ENCODE data around the gene CDH4.

CDH4 gene

GRCh38 chr20:61613917-61614705 is 362.1 kb downstream of the CDH4 start:
- in situ Hi-C loops (cut with HindIII; ENCODE audit: low sequenced_read_pairs) = no loop called here

- in situ Hi-C loops (cut with HindIII; ENCODE audit: low sequenced_read_pairs) = no loop called here
These were observed 362.6 kb downstream of the CDH4 start for GRCh38 chr20:61614706-61615100.

- in situ Hi-C loops (cut with HindIII; ENCODE audit: low sequenced_read_pairs) = no loop called here
These were observed 363.7 kb downstream of the CDH4 start for GRCh38 chr20:61615806-61616205.

- in situ Hi-C loops (cut with HindIII; ENCODE audit: low sequenced_read_pairs) = no loop called here
These were observed 367.7 kb downstream of the CDH4 start for GRCh38 chr20:61619751-61620150.

GRCh38 chr20:61620174-61620573 is 368.1 kb downstream of the CDH4 start:
- in situ Hi-C loops (cut with HindIII; ENCODE audit: low sequenced_read_pairs) = no loop called here

GRCh38 chr20:61621035-61621730 is 369.1 kb downstream of the CDH4 start:
- in situ Hi-C loops (cut with HindIII; ENCODE audit: low sequenced_read_pairs) = no loop called here

GRCh38 chr20:61621852-61622251 is 369.8 kb downstream of the CDH4 start:
- in situ Hi-C loops (cut with HindIII; ENCODE audit: low sequenced_read_pairs) = no loop called here

- in situ Hi-C loops (cut with HindIII; ENCODE audit: low sequenced_read_pairs) = no loop called here
These were observed 371.4 kb downstream of the CDH4 start for GRCh38 chr20:61623451-61623850.

- in situ Hi-C loops (cut with HindIII; ENCODE audit: low sequenced_read_pairs) = loop anchor here (5.0 kb wide), 1 partner anchor 63 kb away; no protein-coding TSS in a partner anchor
These were observed 373.2 kb downstream of the CDH4 start for GRCh38 chr20:61625246-61625645.

GRCh38 chr20:61626412-61626811 is 374.4 kb downstream of the CDH4 start:
- in situ Hi-C loops (cut with HindIII; ENCODE audit: low sequenced_read_pairs) = loop anchor here (5.0 kb wide), 1 partner anchor 64 kb away; no protein-coding TSS in a partner anchor

GRCh38 chr20:61627791-61628415 is 375.8 kb downstream of the CDH4 start:
- in situ Hi-C loops (cut with HindIII; ENCODE audit: low sequenced_read_pairs) = loop anchor here (5.0 kb wide), 1 partner anchor 66 kb away; no protein-coding TSS in a partner anchor

- in situ Hi-C loops (cut with HindIII; ENCODE audit: low sequenced_read_pairs) = loop anchor here (5.0 kb wide), 1 partner anchor 66 kb away; no protein-coding TSS in a partner anchor
These were observed 376.4 kb downstream of the CDH4 start for GRCh38 chr20:61628480-61628879.

- in situ Hi-C loops (cut with HindIII; ENCODE audit: low sequenced_read_pairs) = loop anchor here (5.0 kb wide), 1 partner anchor 67 kb away; no protein-coding TSS in a partner anchor
These were observed 377.0 kb downstream of the CDH4 start for GRCh38 chr20:61628901-61629601.

GRCh38 chr20:61629602-61630390 is 377.7 kb downstream of the CDH4 start:
- in situ Hi-C loops (cut with HindIII; ENCODE audit: low sequenced_read_pairs) = loop anchor here (5.0 kb wide), 1 partner anchor 67 kb away; no protein-coding TSS in a partner anchor

- in situ Hi-C loops (cut with HindIII; ENCODE audit: low sequenced_read_pairs) = no loop called here
These were observed 378.3 kb downstream of the CDH4 start for GRCh38 chr20:61630391-61630650.

- in situ Hi-C loops (cut with HindIII; ENCODE audit: low sequenced_read_pairs) = no loop called here
These were observed 378.8 kb downstream of the CDH4 start for GRCh38 chr20:61630816-61631215.

GRCh38 chr20:61631751-61632150 is 379.7 kb downstream of the CDH4 start:
- in situ Hi-C loops (cut with HindIII; ENCODE audit: low sequenced_read_pairs) = no loop called here

- in situ Hi-C loops (cut with HindIII; ENCODE audit: low sequenced_read_pairs) = no loop called here
These were observed 380.9 kb downstream of the CDH4 start for GRCh38 chr20:61633004-61633403.

GRCh38 chr20:61634376-61635145 is 382.5 kb downstream of the CDH4 start:
- in situ Hi-C loops (cut with HindIII; ENCODE audit: low sequenced_read_pairs) = no loop called here
